GM18870 (cell line): ENCODE data around the gene TAAR5.
"Not testable (repeated sequence)": the region's sequence is repeated elsewhere in the genome, so short reads cannot be mapped to it uniquely, and the experiment has no call there.

Source experiments
- ATAC-seq: cut with Tn5 transposase; IDR thresholded peaks from one replicate; pipeline ENCODE4 v1.9.1; 2021; ENCODE audit warnings: moderate library complexity; ENCODE audit not compliant: unreplicated experiment

Gene TAAR5

DNA sequence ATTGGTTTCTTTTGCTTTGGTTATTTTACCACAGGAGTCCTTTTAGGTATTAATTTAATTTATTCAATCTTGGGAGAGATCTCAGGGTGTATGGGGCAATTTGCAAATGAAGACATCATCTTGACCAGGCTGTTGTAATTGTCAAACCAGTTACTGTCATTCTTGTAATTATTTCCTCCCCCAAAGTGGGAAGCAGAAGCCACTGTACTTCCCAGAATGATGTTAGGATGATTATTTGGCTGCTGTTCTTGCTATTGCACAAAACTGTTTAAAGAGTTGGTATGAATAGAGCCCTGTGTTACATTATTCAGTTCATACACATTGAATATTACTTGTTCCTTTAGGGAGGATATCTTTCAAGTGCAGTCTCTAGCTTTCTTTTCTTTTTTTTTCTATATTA, 17.8 kb downstream of the TAAR5 start:
- no peak for ATAC-seq

DNA sequence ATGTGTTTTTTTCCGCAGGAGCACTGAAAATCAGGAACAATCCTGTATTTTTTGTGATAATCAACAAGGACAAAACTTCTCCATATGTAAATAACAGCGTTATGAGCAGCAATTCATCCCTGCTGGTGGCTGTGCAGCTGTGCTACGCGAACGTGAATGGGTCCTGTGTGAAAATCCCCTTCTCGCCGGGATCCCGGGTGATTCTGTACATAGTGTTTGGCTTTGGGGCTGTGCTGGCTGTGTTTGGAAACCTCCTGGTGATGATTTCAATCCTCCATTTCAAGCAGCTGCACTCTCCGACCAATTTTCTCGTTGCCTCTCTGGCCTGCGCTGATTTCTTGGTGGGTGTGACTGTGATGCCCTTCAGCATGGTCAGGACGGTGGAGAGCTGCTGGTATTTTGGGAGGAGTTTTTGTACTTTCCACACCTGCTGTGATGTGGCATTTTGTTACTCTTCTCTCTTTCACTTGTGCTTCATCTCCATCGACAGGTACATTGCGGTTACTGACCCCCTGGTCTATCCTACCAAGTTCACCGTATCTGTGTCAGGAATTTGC, 19.2 kb downstream of the TAAR5 start, which contains the start of gene TAAR6:
TAAR6 (plus strand) TSS at position 102 of the 557 bp plus-strand sequence; CDS start at position 102, 0 bp downstream.
- no peak for ATAC-seq

DNA sequence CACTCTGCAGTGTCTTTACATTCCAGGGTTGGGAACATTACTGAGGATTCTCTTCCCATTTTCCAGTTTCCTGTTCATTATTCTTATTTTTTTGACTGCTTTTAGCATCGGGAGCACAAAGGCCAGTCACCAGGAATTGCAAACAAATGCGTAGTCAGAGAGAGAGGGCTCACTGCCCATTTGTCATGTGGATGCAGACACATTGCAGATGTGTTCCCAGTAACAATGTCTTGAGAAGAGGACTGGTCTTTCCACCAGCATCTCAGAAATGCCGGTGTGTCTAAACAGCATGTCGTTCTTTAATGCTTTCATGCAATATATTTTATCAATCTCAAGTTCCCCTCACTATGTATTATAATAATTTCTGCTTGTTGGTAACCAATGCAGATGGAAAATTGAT, 20.4 kb downstream of the TAAR5 start:
- ATAC-seq = no peak

DNA sequence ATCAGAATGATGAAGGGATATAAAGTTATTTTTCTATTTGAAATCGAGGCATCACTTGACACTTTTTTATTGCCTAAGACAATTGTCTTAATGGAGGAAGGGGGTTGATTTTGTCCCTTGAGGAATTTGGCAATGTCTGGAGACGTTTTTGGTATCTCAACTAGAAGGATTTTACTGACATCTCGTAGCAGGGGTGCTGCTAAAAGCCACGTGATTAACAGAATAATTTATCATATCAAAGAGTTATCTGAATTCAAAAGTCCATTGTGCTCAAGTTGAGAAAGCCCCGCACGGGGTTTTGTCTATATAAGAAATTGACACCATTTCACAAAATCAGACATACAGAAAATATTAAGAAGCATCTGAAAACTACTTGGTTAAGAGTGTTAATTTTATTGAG, 20.9 kb downstream of the TAAR5 start:
- ATAC-seq = no peak

DNA sequence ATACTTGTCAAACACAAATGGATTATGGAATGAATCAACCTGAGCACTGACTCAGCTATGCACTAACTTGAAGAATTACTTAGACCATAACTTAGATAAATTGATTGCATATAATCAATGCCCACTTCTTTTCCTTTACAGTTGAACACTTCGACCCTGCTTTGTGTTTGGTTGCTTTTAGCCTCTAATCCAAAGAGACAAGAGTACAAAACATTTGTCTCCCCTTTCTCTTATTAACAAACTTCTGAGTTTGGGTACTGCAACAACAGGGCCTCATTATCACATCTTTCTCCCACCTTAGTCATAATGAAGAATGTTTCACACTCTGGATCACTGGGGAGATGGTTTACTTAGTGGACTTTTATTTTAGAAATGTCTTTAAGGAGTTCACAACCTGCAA, 22.0 kb downstream of the TAAR5 start:
- ATAC-seq = no peak

DNA sequence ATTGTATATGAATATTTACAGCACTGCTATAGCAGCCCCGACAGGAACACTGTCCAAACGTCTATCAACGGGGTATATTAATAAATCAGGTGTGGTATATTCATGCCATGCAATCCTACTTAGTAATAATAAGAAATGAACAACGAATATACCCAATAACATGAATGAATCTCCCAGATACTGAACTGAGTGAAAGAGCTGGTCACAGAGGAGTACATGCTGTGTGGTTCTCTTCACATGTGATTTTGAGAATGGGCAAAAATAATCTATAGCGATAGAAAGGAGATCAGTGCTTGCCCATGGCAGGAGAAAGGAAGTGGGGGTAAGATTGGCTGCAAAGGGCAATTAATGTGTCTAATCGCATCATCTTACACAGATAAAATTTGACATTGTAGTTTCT, 23.1 kb downstream of the TAAR5 start:
- no peak for ATAC-seq

DNA sequence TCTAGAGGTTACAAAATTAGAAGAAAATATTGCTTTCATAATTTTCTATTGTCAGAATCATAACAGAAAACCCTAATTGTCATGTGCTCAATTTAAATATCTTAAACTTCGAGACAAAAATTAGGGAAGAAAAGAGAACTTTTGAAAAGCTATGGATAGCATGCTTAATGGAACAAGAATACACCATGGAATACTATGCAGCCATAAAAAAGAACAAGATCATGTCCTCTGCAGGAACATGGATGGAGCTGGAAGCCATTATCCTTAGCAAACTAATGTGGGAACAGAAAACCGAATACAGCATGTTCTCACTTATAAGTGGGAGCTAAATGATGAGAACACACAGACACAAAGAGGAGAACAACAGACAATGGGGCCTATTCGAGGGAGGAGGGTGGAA, 29.5 kb downstream of the TAAR5 start:
- ATAC-seq = not testable (repeated sequence)

DNA sequence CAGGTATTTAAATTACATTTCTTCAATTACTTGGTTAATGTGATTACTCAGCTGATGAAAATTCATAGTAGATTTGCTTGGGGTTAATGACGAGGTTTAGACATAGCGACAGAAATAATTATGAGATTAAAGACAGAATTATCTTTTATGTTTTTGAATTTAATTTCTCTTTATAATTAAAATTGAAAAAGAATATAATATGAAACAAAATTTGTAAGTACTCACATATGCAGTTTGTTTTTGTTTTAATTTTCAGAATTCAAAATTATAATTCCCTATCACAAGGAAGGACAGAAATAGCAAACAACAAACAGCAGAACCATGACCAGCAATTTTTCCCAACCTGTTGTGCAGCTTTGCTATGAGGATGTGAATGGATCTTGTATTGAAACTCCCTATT, 37.2 kb downstream of the TAAR5 start, which contains the start of gene TAAR8:
TAAR8 (plus strand) TSS at position 301 of the 400 bp plus-strand sequence; CDS start at position 322, 21 bp downstream.
- ATAC-seq = no peak

DNA sequence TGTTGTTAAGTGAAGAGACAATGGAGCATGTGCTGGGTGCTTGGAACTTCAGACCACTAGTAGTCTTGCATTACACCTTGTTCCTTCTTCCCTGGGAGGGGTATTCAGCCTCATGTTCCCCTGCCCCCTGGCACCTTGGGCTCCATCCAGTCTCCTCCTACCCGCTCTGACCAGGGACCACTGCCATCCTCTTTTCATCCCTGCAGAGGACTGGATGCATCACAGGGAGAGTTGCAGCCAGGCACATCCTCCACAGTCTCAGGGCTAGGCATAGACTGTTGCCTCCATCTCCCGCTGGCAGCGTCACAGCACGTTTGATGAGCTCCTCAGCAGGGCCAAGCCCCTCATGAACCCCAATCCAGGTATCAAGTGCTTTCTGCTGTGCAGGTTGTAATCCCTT, 38.3 kb downstream of the TAAR5 start:
- ATAC-seq = no peak

DNA sequence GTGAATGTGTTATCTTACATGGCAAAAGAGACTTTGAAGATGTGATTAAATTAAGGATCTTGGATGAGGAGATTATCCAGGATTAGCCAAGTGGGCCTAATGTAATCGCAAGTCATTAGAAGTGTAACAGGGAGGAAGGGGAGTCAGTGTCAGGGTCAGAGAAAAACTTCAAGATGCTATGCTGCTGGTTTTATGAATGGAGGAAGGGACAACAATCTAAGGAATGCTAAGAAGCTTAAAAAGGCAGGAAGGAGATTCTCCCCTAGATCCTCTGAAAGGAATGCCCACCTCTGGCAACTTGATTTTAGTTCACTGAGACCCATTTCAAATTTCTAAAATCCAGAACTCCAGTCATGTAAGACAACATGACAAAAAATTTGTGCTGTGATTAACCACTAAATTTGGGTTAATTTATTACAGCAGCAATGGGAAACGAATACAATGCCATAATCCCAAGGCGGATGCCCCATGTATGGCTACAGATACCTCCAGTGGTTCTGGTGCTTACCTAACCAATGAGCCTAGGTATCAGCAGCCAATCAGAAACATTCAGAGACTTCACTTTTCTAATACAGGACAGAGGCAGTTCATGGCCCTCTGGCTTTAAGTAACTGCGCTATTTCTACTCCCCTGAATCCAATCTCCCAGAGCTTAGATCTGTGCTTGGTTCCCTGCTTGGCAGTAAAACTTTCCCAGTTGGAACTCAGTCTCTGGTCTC, 40.6 kb downstream of the TAAR5 start:
- ATAC-seq = no peak

DNA sequence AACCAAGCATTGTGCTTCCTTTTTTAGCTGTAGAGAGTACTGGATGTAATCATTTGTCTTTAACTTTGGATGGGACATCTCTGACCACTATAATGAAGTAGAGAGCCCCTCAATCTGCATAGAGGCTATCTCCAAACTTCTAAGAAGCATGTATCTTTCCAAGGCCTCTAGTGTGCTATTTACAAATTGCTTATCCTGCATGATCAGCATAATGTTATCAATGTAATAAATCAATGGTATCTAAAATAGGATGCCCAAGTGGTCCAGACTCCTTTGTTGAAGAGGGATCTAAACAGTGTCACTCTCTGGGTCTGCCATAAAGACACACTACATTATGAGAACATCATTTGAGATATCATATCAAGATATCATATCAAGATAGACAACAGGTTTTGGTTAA, 44.7 kb downstream of the TAAR5 start:
- no peak for ATAC-seq
